ENCODE data around the gene HDAC4.

Gene HDAC4

DNA sequence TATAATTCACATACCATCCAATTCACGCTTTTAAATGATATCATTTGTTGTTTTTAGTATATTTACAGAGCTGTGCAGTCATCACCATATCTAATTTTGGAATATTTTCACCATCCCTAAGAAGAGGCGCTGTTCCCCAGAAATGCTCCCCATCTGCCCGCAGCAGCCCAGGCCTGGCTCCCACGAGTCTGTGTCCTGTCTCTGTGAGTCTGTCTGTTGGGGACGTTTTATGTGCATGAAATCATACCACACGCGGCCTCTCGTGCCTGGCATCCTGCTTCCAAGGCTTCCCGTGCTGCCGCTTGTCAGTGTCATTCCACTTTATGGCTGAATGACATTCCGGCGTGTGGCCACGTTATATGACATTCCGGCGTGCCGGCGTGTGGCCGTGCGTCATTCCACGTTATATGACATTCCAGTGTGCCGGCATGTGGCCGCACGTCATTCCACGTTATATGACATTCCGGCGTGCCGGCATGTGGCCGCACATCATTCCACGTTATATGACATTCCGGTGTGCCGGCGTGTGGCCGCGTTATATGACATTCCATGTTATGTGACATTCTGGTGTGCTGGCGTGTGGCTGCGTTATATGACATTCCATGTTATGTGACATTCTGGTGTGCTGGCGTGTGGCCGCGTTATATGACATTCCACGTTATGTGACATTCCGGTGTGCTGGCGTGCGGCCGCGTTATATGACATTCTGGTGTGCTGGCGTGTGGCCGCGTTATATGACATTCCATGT is 276.5 kb downstream of the HDAC4 start:
- Histone ChIP-seq H3K27ac (ENCODE audit: low read depth in 2 of 2, low read length in 2 of 2) (no peak overlapping the region), H3K4me1 (ENCODE audit: control insufficient read depth in 2 of 2, insufficient read depth in 2 of 2, low read length in 2 of 2) (peaks cover 0 to 2% of the 10 kb centered on the region in 2 donors), H3K4me3 (ENCODE audit: low read length in 2 of 2) (no peak overlapping the region), H3K27me3 (ENCODE audit: control insufficient read depth in 2 of 2, insufficient read depth in 2 of 2, low read length in 2 of 2) (no peaks in the 10 kb centered on the region), H3K36me3 (ENCODE audit: control insufficient read depth in 2 of 2, insufficient read depth in 2 of 2, low read length in 2 of 2) (peaks cover 34 to 36% of the 10 kb centered on the region in 2 donors), H3K9ac (ENCODE audit: low read depth in 1 of 2, low read length in 2 of 2) (no peak overlapping the region), H3K9me3 (ENCODE audit: control insufficient read depth in 2 of 2, low read length in 2 of 2) (no peaks in the 10 kb centered on the region)

DNA sequence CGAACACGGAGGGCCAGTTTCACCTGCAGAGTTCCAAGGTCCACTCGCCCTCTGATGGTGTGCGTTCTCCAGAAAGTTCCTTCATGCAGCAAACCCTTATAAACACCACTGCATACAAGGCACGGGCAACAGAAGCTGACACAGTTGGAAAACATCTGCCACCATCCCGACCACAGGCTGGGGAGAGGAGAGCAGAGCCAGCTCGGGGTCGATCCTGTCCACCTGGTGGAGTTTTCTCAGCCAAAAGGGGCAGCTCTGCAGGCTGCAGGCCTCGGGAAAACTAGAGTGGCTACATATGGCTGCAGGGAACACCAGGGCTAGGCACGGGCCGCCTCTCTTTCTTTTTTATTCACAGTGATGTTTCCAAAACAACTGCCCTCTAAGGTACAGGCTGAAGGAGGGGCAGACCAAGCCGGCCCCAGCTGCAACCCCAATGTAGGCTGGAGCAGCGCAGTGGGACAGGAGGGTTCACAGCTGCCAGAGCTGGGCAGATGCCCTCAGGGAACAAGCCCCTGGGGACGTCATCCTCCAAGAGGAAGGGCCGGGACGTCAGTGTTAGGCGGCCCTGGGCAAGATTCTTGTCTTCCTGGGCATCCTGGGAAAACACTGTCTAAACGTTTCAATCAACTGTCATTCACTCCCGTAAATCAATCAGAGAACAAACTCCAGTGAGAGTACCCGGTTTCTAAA is 278.3 kb downstream of the HDAC4 start:
- Histone ChIP-seq H3K27me3 (ENCODE audit: control insufficient read depth in 2 of 2, insufficient read depth in 2 of 2, low read length in 2 of 2) (no peaks in the 10 kb centered on the region), H3K4me1 (ENCODE audit: control insufficient read depth in 2 of 2, insufficient read depth in 2 of 2, low read length in 2 of 2) (peaks cover 0 to 2% of the 10 kb centered on the region in 2 donors), H3K9ac (ENCODE audit: low read depth in 1 of 2, low read length in 2 of 2) (no peak overlapping the region), H3K27ac (ENCODE audit: low read depth in 2 of 2, low read length in 2 of 2) (no peak overlapping the region), H3K36me3 (ENCODE audit: control insufficient read depth in 2 of 2, insufficient read depth in 2 of 2, low read length in 2 of 2) (peaks cover 26 to 29% of the 10 kb centered on the region in 2 donors), H3K9me3 (ENCODE audit: control insufficient read depth in 2 of 2, low read length in 2 of 2) (no peaks in the 10 kb centered on the region), H3K4me3 (ENCODE audit: low read length in 2 of 2) (no peak overlapping the region)

DNA sequence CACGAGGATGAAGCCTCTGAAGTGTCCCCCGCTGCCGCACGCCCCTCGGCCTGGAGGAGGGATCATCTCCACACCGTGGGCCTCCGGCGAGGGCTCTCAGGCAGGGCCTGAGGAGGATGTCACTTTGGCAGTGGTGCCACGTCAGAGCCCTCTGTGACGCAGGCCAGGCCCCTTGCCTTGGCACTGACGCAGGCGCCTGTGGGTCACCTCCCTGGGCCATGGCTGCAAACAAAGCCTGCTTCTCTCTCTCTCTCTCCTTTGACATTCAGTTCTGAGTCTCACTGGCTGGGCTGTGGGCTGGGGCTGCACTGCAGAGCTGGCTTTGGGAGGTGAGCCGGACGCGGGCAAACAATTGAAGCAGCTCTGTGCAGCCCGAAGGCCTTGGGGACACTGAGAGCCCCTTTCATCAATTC is 279.2 kb downstream of the HDAC4 start:
- peaks cover 21 to 25% of the 10 kb centered on the region in 2 donors for H3K36me3 ChIP-seq (ENCODE audit: control insufficient read depth in 2 of 2, insufficient read depth in 2 of 2, low read length in 2 of 2)
- no peak overlapping the region for H3K9ac ChIP-seq (ENCODE audit: low read depth in 1 of 2, low read length in 2 of 2)
- no peaks in the 10 kb centered on the region for H3K9me3 ChIP-seq (ENCODE audit: control insufficient read depth in 2 of 2, low read length in 2 of 2)
- no peak overlapping the region for H3K4me3 ChIP-seq (ENCODE audit: low read length in 2 of 2)
- H3K4me1 ChIP-seq (ENCODE audit: control insufficient read depth in 2 of 2, insufficient read depth in 2 of 2, low read length in 2 of 2), result peaks cover 0 to 2% of the 10 kb centered on the region in 2 donors
- no peaks in the 10 kb centered on the region for H3K27me3 ChIP-seq (ENCODE audit: control insufficient read depth in 2 of 2, insufficient read depth in 2 of 2, low read length in 2 of 2)
- no peak overlapping the region for H3K27ac ChIP-seq (ENCODE audit: low read depth in 2 of 2, low read length in 2 of 2)

DNA sequence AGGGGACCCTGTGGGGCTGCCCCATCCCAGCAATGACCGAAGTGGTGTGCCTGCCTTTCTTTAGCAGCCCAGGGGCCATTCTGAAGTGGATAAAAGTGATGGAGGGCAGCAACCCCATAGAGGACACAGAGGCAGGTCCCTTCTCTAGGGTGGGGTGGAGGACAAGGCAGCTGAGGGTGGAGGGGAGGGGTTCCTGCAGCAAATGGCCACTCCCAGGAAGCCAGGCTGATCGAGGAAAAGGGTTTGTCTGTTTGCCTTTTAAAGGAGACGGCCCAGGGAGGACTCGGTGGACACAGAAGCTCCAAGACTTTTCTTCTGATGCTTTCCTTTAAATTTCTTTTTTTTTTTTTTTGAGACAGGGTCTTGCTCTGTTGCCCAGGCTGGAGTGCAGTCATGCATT is 280.2 kb downstream of the HDAC4 start:
- Histone ChIP-seq H3K9ac (ENCODE audit: low read depth in 1 of 2, low read length in 2 of 2) (no peak overlapping the region), H3K9me3 (ENCODE audit: control insufficient read depth in 2 of 2, low read length in 2 of 2) (no peaks in the 10 kb centered on the region), H3K27me3 (ENCODE audit: control insufficient read depth in 2 of 2, insufficient read depth in 2 of 2, low read length in 2 of 2) (no peaks in the 10 kb centered on the region), H3K27ac (ENCODE audit: low read depth in 2 of 2, low read length in 2 of 2) (no peak overlapping the region), H3K4me3 (ENCODE audit: low read length in 2 of 2) (no peak overlapping the region), H3K36me3 (ENCODE audit: control insufficient read depth in 2 of 2, insufficient read depth in 2 of 2, low read length in 2 of 2) (peaks cover 12 to 15% of the 10 kb centered on the region in 2 donors), H3K4me1 (ENCODE audit: control insufficient read depth in 2 of 2, insufficient read depth in 2 of 2, low read length in 2 of 2) (peaks cover 0 to 2% of the 10 kb centered on the region in 2 donors)

DNA sequence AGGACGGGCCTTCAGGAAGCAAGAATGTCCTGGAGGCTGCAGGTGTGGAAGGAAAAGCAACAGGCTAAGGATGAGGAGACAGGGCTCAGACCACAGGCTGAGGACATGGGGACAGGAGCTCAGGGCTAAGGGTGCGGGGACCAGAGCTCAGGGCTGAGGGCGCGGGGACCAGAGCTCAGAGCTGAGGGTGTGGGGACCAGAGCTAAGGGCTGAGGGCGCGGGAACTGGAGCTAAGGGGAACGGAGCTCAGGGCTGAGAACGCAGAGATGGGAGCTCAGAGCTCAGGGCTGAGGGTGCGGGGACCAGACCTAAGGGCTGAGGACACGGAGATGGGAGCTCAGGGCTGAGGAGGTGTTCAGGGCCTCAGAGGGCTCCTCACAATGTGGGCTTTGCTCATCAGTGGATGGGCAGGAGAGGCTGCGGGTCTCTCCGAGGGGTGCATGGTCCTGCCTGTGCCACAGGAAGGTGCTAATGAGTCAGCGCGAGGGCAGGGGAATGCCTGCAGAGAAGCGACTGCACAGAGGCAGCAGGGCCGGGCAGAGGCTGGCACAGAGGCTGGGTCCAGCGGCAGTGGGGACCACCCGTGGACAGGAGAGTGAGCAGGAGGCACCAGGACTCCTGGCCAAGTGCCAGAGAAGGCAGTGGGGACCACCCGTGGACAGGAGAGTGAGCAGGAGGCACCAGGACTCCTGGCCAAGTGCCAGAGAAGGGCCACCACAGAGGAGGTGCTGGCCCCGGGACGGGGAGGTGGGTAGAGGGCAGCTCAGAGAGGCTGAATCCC is 281.3 kb downstream of the HDAC4 start:
- no peak overlapping the region for H3K4me3 ChIP-seq (ENCODE audit: low read length in 2 of 2)
- H3K36me3 ChIP-seq (ENCODE audit: control insufficient read depth in 2 of 2, insufficient read depth in 2 of 2, low read length in 2 of 2), result peaks cover under 1 to 4% of the 10 kb centered on the region in 2 donors
- H3K4me1 ChIP-seq (ENCODE audit: control insufficient read depth in 2 of 2, insufficient read depth in 2 of 2, low read length in 2 of 2), result peaks cover 0 to 2% of the 10 kb centered on the region in 2 donors
- no peaks in the 10 kb centered on the region for H3K9me3 ChIP-seq (ENCODE audit: control insufficient read depth in 2 of 2, low read length in 2 of 2)
- H3K9ac ChIP-seq (ENCODE audit: low read depth in 1 of 2, low read length in 2 of 2), result no peak overlapping the region
- H3K27me3 ChIP-seq (ENCODE audit: control insufficient read depth in 2 of 2, insufficient read depth in 2 of 2, low read length in 2 of 2), result no peaks in the 10 kb centered on the region
- no peak overlapping the region for H3K27ac ChIP-seq (ENCODE audit: low read depth in 2 of 2, low read length in 2 of 2)

DNA sequence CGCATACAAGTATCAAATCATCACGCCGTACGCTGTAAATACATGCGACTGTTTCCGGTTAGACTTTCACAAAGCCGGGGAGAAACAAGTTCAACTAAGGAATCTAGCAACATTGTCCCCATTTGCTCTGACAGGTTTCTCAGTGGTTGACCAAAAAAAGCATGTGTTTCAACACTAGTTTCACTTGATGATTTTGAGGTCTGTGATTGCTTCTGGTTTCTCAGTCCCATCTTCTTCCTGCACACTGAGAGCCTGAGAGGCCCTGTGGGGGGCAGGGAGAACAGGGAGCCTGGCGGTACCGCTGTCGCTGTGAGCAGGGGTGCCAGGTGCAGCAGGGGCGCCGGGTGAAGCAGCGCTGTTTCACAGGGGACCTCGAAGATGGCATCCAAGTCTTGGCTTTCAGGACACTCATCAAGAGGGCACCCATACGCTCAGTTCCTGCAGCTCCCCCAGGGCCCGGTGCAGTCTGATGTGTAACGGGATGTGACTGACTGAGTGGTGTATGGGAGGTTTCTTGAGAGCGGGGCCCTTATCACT is 282.1 kb downstream of the HDAC4 start:
- Histone ChIP-seq H3K36me3 (ENCODE audit: control insufficient read depth in 2 of 2, insufficient read depth in 2 of 2, low read length in 2 of 2) (no peaks in the 10 kb centered on the region), H3K4me3 (ENCODE audit: low read length in 2 of 2) (no peak overlapping the region), H3K27ac (ENCODE audit: low read depth in 2 of 2, low read length in 2 of 2) (no peak overlapping the region), H3K9me3 (ENCODE audit: control insufficient read depth in 2 of 2, low read length in 2 of 2) (no peaks in the 10 kb centered on the region), H3K27me3 (ENCODE audit: control insufficient read depth in 2 of 2, insufficient read depth in 2 of 2, low read length in 2 of 2) (no peaks in the 10 kb centered on the region), H3K4me1 (ENCODE audit: control insufficient read depth in 2 of 2, insufficient read depth in 2 of 2, low read length in 2 of 2) (peaks cover 5 to 7% of the 10 kb centered on the region in 2 donors), H3K9ac (ENCODE audit: low read depth in 1 of 2, low read length in 2 of 2) (no peak overlapping the region)

DNA sequence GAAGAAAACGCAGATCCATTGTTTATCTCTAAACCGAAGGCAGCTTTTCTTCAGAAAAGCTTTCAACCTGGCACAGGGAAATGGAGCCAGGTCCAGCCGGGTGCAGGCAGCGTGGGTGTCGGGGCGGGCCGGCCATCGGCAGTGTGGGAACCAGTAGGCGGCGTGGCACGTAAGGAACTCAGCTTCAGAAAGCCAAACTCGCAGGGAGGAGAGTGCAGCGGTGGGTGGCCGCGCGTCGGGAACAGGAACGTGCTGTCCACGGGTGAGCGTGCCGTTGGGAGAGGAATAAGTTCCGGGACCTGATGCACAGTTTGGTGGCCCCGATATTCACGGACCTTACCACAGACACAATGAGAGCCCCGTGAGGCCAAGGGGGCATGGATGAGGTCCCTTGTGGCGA is 282.6 kb downstream of the HDAC4 start:
- H3K4me1 ChIP-seq (ENCODE audit: control insufficient read depth in 2 of 2, insufficient read depth in 2 of 2, low read length in 2 of 2), result peaks cover 9% of the 10 kb centered on the region in 2 donors
- no peaks in the 10 kb centered on the region for H3K27me3 ChIP-seq (ENCODE audit: control insufficient read depth in 2 of 2, insufficient read depth in 2 of 2, low read length in 2 of 2)
- H3K4me3 ChIP-seq (ENCODE audit: low read length in 2 of 2), result no peak overlapping the region
- H3K9me3 ChIP-seq (ENCODE audit: control insufficient read depth in 2 of 2, low read length in 2 of 2), result no peaks in the 10 kb centered on the region
- no peaks in the 10 kb centered on the region for H3K36me3 ChIP-seq (ENCODE audit: control insufficient read depth in 2 of 2, insufficient read depth in 2 of 2, low read length in 2 of 2)
- no peak overlapping the region for H3K27ac ChIP-seq (ENCODE audit: low read depth in 2 of 2, low read length in 2 of 2)
- H3K9ac ChIP-seq (ENCODE audit: low read depth in 1 of 2, low read length in 2 of 2), result no peak overlapping the region

DNA sequence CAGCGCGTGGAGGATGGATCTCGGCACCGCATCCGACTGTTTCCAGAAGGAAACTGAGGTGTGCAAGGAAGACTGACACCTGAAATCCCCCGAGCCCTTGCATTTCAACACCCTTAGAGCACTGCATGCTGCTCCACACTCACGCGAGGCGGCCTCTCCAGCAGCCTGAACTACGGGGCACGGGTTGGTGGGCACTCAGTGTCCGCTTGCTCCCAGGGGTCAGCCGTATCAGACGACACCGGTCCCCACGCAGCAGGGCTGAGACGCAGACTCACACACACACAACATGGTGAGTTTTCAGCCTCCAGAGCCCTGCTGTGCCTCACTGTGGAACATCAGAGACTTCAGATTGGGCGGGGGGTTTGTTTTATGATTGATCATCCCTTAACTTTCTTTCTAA is 283.0 kb downstream of the HDAC4 start:
- Histone ChIP-seq H3K36me3 (ENCODE audit: control insufficient read depth in 2 of 2, insufficient read depth in 2 of 2, low read length in 2 of 2) (no peaks in the 10 kb centered on the region), H3K27ac (ENCODE audit: low read depth in 2 of 2, low read length in 2 of 2) (no peak overlapping the region), H3K9me3 (ENCODE audit: control insufficient read depth in 2 of 2, low read length in 2 of 2) (no peaks in the 10 kb centered on the region), H3K27me3 (ENCODE audit: control insufficient read depth in 2 of 2, insufficient read depth in 2 of 2, low read length in 2 of 2) (no peaks in the 10 kb centered on the region), H3K4me3 (ENCODE audit: low read length in 2 of 2) (no peak overlapping the region), H3K9ac (ENCODE audit: low read depth in 1 of 2, low read length in 2 of 2) (no peak overlapping the region), H3K4me1 (ENCODE audit: control insufficient read depth in 2 of 2, insufficient read depth in 2 of 2, low read length in 2 of 2) (peaks cover 9 to 13% of the 10 kb centered on the region in 2 donors)

DNA sequence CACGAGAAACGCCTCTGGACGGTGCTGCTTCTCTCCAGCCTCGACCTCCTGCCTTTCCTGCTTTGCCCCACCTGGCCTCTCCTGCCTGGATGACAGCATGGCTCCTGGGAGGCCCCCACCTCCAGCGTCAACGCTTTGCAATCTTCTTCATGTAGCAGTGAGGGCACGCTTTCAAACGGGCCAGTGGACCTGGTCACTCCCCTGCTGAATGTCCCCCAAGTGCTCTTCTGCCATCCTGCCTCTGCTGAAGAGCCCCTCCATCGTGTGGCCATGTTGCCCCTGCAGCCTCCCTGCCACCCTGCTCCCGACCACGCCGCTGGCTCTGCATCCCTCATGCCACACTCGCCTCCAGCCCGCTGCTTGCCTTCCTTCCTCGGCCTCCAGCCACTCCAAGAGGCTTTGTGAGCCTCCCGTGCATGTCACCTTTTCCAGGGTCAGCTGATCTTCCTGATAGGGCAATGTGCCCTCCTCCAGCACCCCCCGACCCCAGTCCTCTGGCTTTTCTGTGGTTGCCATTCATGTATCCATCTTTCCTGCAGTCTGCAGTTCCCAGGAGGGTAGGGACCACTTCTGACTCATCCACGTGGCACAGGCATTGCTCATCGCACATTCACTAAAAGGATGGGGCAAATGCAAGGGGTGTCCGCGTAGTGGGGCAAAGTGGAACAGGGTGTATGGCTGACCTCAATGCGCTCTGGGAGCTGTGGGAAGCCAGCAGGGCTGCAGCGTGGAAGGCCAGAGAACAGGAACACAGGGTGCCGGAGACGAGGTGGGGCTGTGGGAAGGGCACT is 284.2 kb downstream of the HDAC4 start:
- no peak overlapping the region for H3K4me3 ChIP-seq (ENCODE audit: low read length in 2 of 2)
- H3K9me3 ChIP-seq (ENCODE audit: control insufficient read depth in 2 of 2, low read length in 2 of 2), result no peaks in the 10 kb centered on the region
- H3K9ac ChIP-seq (ENCODE audit: low read depth in 1 of 2, low read length in 2 of 2), result no peak overlapping the region
- H3K27me3 ChIP-seq (ENCODE audit: control insufficient read depth in 2 of 2, insufficient read depth in 2 of 2, low read length in 2 of 2), result no peaks in the 10 kb centered on the region
- H3K36me3 ChIP-seq (ENCODE audit: control insufficient read depth in 2 of 2, insufficient read depth in 2 of 2, low read length in 2 of 2), result peaks cover 0 to 6% of the 10 kb centered on the region in 2 donors
- peaks cover 7 to 13% of the 10 kb centered on the region in 2 donors for H3K4me1 ChIP-seq (ENCODE audit: control insufficient read depth in 2 of 2, insufficient read depth in 2 of 2, low read length in 2 of 2)
- no peak overlapping the region for H3K27ac ChIP-seq (ENCODE audit: low read depth in 2 of 2, low read length in 2 of 2)
